ENCODE data around the gene DDIT3.

The DDIT3 gene

GRCh38 chr12:57546438-57547287, 26.3 kb upstream of the DDIT3 start, which contains the start of gene DCTN2:
DCTN2 (minus strand) TSS chr12:57547192; CDS start chr12:57547063, 129 bp downstream.
- FAIRE-seq, result no peak

DNA sequence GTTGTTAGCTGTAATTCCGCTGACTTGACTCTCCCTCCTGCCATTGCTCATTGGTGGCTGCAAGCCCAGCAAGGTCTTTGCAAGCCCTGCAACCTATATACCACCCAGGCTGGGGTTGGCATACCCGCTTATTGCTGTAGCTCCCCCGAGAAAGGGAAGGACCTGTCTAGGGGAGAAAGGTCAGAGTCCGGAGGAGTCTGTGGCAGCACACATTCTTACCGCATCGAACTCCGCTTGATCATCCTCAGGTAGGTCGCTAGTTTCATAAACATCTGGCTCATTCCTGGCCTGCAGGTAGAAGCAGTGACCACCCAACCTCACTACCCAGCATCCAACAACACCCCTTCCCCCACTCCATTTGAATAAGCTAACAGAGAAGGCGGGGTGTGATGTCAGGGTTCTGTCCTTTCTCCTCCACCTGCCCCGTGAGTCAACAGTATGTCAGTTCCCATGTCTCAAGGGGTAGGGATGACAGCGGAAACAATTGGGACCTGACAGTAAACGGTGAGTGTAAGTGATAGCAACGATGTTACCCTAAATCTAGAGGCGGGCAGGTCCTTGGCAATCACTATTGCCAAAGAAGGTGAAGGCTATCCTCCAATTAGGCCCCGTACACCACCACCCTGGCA, 25.6 kb upstream of the DDIT3 start:
- FAIRE-seq, result no peak

DNA sequence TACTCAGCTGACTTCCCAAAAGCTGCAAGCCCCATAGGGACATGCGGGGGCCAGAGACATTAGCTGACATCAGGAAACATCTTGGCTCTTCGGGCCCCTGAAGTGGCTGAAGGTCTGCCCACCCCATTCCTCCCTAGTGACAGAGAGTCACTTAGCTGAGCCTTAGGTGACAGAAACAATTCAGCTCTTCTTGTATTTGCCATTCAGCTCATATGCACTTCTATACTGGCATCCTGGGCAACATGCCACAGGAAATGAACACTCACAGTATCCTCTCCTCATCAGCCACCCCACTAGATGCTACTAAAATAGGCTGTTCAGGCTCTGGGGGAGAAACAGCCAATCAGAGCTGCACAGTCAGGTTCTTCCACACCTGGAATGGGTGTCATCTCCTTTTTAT, 23.3 kb upstream of the DDIT3 start:
- FAIRE-seq, result no peak

DNA sequence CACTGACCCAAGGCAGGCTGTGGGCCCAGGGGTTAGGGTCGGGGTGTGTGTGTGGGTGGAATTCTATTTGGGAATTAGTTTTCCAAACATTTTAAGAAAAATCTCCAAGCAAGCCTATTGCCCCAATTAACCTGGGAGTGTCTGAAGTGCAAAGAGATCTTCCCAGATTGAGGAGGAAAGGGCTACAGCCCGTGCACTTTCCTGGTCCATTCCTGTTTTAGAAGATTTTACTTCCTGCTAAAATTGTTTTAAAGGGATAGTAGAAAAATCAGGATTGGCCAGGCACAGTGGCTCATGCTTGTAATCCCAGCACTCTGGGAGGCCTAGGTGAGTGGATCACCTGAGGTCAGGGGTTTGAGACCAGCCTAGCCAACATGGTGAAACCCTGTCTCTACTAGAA, 21.4 kb upstream of the DDIT3 start:
- no peak for FAIRE-seq

- FAIRE-seq, result no peak
Observed at GRCh38 chr12:57541001-57541400, 20.7 kb upstream of the DDIT3 start.

DNA sequence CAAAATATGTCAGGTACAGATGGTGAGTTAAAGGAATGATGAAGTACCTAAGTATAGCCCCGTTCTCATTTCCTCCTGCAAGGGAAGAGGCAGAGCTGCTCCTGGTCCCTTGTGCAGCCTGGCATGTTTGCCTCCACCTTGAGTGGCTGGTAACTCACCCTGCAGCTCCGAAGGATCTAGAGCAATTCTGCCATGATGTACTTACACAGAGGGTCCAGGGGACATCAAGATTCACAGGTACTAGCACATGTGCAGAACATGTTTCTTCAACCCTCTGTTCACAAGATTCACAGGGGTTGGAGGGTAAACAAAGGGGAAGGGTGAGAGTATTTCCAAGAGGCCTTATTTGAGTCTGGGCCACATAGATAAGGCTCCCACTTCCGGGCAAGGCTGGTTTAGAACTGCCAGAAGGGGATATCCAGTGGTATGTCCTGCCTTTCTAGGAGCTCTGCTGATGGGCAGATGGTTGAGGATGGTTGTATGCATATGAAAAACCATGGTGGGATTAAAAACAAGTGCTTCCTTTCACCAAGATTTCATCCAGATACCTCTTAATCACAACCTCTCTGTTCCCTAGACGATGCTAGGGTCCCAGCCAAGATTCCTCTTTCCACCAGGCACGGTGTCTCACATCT, 18.9 kb upstream of the DDIT3 start:
- FAIRE-seq, result no peak

- no peak for FAIRE-seq
Observed at GRCh38 chr12:57536597-57536942, 16.3 kb upstream of the DDIT3 start.

DNA sequence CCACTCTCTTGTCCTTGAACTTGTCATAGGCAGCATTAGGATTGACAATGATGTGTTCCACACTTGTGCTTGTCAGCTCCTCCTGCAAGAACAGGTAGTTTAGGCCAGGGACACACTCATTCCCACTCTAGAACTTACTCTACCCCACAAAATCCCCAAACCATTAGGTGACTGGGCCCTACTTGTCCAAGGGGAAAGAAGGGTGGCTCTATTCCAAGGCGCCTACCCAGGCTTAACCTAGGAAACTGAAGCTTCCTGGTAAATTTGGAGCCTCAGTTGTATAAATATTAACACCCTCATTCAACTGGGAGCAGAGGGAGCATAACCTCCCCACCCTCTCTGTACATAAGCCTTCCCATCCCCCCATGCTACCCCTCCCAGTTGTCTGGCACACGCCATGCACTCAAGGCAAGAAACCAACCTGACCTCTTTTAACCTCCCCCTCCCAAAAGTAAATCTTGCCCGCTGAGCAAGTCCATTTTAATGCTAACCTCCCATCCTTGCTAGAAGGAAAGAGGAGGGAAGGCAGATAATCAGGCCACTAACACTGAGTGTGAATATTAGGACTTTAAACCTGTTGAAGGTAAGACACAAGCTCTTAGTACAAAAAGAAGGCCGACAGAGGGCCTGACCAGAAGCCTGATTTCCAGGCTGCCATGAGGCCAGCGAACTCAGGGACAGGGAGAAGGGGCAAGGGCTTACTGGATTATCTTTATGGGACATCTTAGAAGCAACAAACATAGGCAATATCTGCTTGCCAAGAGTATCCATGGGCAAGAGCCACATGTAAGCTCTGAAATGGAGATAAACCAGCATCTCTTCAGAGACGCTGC, 15.7 kb upstream of the DDIT3 start:
- no peak for FAIRE-seq

GRCh38 chr12:57534991-57535543, 14.8 kb upstream of the DDIT3 start:
- FAIRE-seq, result no peak

GRCh38 chr12:57534250-57534649, 13.9 kb upstream of the DDIT3 start:
- FAIRE-seq, result no peak

GRCh38 chr12:57533108-57533507, 12.8 kb upstream of the DDIT3 start:
- FAIRE-seq, result no peak

DNA sequence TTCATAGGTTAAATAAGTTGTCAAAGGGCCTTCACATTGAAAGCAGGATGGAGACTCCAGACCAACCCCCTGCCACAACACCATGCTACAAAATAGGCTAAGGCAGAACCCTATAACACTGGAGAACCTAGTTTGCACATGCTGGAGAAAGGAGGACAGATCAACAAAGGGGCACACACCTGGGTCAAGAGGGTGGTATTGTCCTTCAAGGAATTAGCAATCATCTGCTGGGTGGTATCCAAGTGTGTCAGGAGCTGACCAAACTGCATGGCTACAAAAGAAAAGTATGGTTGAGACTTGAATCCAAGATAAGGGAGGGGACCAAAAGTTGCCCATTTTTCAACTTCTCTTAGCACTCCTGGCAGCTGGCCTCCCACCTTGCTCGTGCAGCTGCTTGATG, 11.5 kb upstream of the DDIT3 start:
- no peak for FAIRE-seq

DNA sequence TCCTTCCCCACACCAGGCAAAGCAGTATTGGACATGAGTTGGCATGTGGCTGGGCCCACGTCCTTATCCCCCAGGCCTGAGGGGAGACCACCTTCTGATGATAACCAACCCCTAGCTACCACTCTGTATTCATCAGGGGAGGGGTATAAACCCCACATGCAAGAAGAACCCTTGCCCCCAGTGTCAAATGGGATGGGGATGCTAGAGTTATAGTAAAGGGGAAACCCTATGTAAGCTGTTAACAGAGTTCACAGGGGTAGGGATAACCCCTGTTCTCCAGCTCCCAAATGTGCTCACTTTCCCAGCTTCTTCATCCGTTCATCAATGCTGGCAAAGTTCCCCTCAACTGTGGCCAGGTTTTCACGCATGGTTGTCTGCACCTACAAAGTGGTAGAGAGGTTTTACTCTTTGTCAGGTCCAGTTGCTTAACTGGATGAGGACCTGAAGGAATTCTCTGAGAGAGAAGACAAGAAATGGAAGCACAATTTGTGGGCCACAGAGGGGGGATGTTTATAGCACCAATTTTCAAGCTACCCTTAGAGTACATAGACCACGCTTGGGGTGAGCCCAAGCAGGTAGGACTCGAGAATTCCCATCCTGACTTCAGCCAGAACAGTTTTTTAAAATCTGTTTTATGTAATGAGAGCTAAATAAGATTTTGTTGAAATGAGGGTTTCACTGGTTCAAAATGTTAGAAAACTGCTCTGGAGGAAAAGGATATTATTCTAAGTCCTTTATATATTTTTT, 10.3 kb upstream of the DDIT3 start:
- no peak for FAIRE-seq

GRCh38 chr12:57529831-57530230, 9.5 kb upstream of the DDIT3 start:
- no peak for FAIRE-seq

DNA sequence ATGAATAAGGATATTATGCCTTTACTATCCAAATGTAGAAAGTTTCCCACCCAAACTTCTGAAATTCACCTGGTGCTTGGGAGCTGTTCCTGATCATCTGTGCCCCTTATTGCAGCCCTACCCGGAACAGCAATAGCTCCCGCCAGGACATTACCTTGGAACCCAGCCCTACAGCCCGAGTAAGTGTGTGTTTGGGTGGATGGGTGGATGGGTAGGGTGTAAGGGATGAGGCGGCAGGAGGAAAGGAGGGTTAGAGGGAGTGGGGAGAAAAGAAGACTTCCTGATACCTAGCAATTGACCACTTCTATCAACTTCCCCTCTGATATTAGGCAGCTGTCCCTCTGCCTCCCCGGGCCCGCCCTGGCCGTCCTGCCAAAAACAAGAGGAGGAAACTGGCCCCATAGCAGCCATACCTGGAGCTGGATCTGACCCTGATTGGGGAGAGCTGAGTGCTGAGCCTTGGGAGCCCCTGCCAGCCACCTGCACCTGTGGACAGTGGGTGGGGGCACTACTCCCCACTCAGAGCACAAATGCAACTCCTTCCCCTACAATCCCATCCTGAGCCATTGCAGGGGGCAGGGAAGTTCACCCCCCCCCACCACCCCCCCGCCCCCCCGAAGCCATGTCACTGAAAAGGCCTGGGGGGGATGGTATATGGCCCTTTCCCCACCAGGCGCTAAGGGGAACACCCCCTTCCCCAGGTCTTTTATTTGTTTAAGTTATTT, 8.7 kb upstream of the DDIT3 start:
- FAIRE-seq, result no peak

GRCh38 chr12:57528176-57528575, 7.9 kb upstream of the DDIT3 start:
- no peak for FAIRE-seq

GRCh38 chr12:57527184-57527583, 6.9 kb upstream of the DDIT3 start:
- FAIRE-seq, result no peak

GRCh38 chr12:57526477-57527126, 6.3 kb upstream of the DDIT3 start:
- no peak for FAIRE-seq

- no peak for FAIRE-seq
Observed at GRCh38 chr12:57525615-57526383, 5.5 kb upstream of the DDIT3 start.
